PC-3 (cell line): ENCODE data around the gene TCEAL9. TPM values are rescaled to one million over a fixed set of nuclear protein-coding genes. Genes with fewer than 3 reads are reported as not detected.

ENCODE experiments used
- ATAC-seq: fragments of 200-7000 bp; cut with Tn5 transposase; 2 replicates; pipeline ENCODE4 v1.9.1; 2020; ENCODE audit warnings: mild to moderate bottlenecking, moderate library complexity
- BruUV-seq: library from RNA; stranded (reverse); fragments of 400-500 nt; replicated peaks from 2 replicates; lab custom pipeline; 2021; lab: Mats Ljungman, UMichigan
- CTCF ChIA-PET: fragments of 300-600 bp; sonication (Branson Sonifier 250); formaldehyde crosslinking; loops from one replicate; lab custom pipeline; 2022; ENCODE audit warnings: antibody characterized with exemption; lab: Charles Lee
- POLR2A ChIA-PET: fragments of 300-600 bp; sonication (Branson Sonifier 250); formaldehyde crosslinking; loops from one replicate; lab custom pipeline; 2022; ENCODE audit warnings: antibody characterized with exemption; ENCODE audit not compliant: unreplicated experiment; lab: Charles Lee
- DNase-seq: peaks from one replicate; pipeline ENCODE4 v3.0.0-alpha.2; 2015
- H2AFZ ChIP-seq: fragments of 300-600 bp; sonication (generic); 2 replicates; pipeline ENCODE4 v1.6.0; 2016; ENCODE audit warnings: antibody characterized with exemption, low read length
- H3F3A ChIP-seq: fragments of 300-600 bp; sonication (generic); one replicate; pipeline ENCODE4 v1.6.0; 2017; ENCODE audit warnings: antibody characterized with exemption, low read length, control low read depth, mild to moderate bottlenecking; ENCODE audit not compliant: unreplicated experiment
- H3K27ac ChIP-seq: fragments of 300-600 bp; sonication (generic); 2 replicates; pipeline ENCODE4 v1.5.1; 2016; ENCODE audit warnings: mild to moderate bottlenecking, low read length
- H3K27me3 ChIP-seq: fragments of 300-600 bp; sonication (generic); 2 replicates; pipeline ENCODE4 v1.6.1; 2016; ENCODE audit warnings: low read length, mixed read lengths
- H3K36me3 ChIP-seq: fragments of 300-600 bp; sonication (generic); 2 replicates; pipeline ENCODE4 v1.6.1; 2016; ENCODE audit warnings: low read depth, mixed run types, low read length, mixed read lengths
- H3K4me1 ChIP-seq: fragments of 300-600 bp; sonication (generic); 2 replicates; pipeline ENCODE4 v1.5.1; 2016; ENCODE audit warnings: low read length; ENCODE audit not compliant: insufficient read depth
- H3K4me2 ChIP-seq: fragments of 300-600 bp; sonication (generic); 2 replicates; pipeline ENCODE4 v1.6.0; 2016; ENCODE audit warnings: low read length
- H3K4me3 ChIP-seq: fragments of 300-600 bp; sonication (generic); 2 replicates; pipeline ENCODE4 v1.5.1; 2016; ENCODE audit warnings: mild to moderate bottlenecking, low read length, mixed read lengths
- H3K79me2 ChIP-seq: fragments of 300-600 bp; sonication (generic); 2 replicates; pipeline ENCODE4 v1.6.1; 2017; ENCODE audit warnings: low read length, mixed read lengths
- H3K9ac ChIP-seq: fragments of 300-600 bp; sonication (generic); 2 replicates; pipeline ENCODE4 v1.6.0; 2016; ENCODE audit warnings: mild to moderate bottlenecking, low read length
- H3K9me2 ChIP-seq: fragments of 300-600 bp; sonication (generic); replicated peaks from 2 replicates; pipeline ENCODE4 v1.6.1; 2016; ENCODE audit warnings: mixed run types, low read length, mixed read lengths
- H3K9me3 ChIP-seq: fragments of 300-600 bp; sonication (generic); 2 replicates; pipeline ENCODE4 v1.6.1; 2016; ENCODE audit warnings: low read length, mixed read lengths
- H4K20me1 ChIP-seq: fragments of 300-600 bp; sonication (generic); 2 replicates; pipeline ENCODE4 v1.6.1; 2016; ENCODE audit warnings: low read length, mixed read lengths
- EZH2 ChIP-seq: fragments of 300-600 bp; sonication (generic); IDR thresholded peaks from one replicate; pipeline ENCODE4 v1.6.1; 2017; ENCODE audit warnings: antibody characterized with exemption, mild to moderate bottlenecking, low read length; ENCODE audit not compliant: unreplicated experiment
- EZH2phosphoT487 ChIP-seq: fragments of 300-600 bp; sonication (generic); IDR thresholded peaks from 2 replicates; pipeline ENCODE4 v1.6.1; 2018; ENCODE audit warnings: mild to moderate bottlenecking, antibody characterized with exemption, low read length, borderline replicate concordance
- intact Hi-C: fragments of 100-400 bp; cut with micrococcal nuclease; formaldehyde crosslinking; loops from 2 replicates; pipeline ENCODE4 v1.9.0; 2023
- total RNA-seq: library from RNA; depleted of rRNA; stranded (reverse); fragments of >200 nt; gene quantifications from 2 replicates; pipeline ENCODE4 v1.2.3, GENCODE V29; 2014
- TF ChIP-seq, protein P1 (sequence below): fragments of 300-600 bp; sonication (generic); conservative IDR thresholded peaks from 2 replicates; pipeline ENCODE4 v1.5.1; 2017; ENCODE audit warnings: antibody characterized with exemption, low read depth, mild to moderate bottlenecking, low read length

TCEAL9 gene
- total RNA-seq, 1 experiment from 2014 or later, result 23.0 TPM

DNA sequence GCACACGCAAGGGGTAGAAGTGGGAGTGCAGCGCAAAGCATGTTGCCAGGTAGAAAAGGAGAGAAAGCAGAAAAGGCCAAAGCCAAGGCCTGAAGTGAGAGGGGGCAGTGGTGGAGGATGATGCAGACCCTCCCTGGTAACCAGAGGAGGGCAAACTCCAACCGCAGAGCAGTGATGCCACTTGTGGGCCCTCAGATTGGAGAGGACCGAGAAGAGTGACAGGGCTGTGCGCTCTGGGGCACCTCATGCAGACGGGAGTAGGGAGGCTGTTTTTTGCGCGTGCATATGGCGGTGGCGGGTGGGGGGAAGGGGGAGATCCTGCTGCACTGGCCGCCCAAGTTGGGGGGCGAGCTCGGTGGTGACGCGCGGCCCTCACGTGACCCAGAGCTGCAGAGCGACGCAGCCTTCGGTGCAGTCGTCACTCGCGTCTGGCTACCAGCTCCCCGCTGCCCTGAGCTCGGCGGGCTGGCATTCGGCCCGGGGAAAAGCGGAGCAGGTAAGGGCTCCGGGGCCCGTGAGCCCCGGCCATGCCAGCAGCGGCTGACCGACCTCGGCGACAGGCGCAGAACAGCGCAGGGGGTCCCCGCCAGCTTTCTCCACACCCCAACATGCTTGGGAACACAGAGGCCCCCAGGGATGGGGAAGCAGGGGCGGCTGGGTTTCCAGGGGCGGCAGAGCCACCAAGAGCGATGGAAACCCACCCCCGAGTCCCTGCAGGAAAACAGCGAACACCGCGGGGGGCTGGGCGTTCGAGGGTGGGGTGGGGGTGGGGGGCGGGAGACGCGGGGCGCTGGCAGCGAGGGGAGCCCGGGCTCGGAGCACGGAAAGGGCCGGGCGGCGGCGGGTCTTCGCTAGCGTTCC is 20.0 kb downstream of the TCEAL9 start, which contains the start of gene BEX3:
TSS of gene BEX3 (plus strand) at position 421 of the 861 bp plus-strand sequence. CDS start 984 bp downstream, outside the sequence.
- Histone ChIP-seq H2AFZ (peak within 1 kb of the TSS; percentile 92), H3K9ac (peak within 1 kb of the TSS; percentile 82), H3K27ac (peak within 1 kb of the TSS; percentile 32), H3K9me2 (no peaks in the 10 kb centered on the region), H4K20me1 (no peaks in the 10 kb centered on the region), H3K4me2 (peak within 1 kb of the TSS; percentile 88), H3K36me3 (no peaks in the 10 kb centered on the region), H3K27me3 (no peaks in the 10 kb centered on the region), H3K4me3 (peak within 1 kb of the TSS; percentile 82), H3F3A (no peaks in the 10 kb centered on the region), H3K79me2 (peaks cover 9% of the 10 kb centered on the region), H3K9me3 (no peaks in the 10 kb centered on the region), H3K4me1 (peaks cover 17% of the 10 kb centered on the region)
- TF ChIP-seq, protein P1, sequence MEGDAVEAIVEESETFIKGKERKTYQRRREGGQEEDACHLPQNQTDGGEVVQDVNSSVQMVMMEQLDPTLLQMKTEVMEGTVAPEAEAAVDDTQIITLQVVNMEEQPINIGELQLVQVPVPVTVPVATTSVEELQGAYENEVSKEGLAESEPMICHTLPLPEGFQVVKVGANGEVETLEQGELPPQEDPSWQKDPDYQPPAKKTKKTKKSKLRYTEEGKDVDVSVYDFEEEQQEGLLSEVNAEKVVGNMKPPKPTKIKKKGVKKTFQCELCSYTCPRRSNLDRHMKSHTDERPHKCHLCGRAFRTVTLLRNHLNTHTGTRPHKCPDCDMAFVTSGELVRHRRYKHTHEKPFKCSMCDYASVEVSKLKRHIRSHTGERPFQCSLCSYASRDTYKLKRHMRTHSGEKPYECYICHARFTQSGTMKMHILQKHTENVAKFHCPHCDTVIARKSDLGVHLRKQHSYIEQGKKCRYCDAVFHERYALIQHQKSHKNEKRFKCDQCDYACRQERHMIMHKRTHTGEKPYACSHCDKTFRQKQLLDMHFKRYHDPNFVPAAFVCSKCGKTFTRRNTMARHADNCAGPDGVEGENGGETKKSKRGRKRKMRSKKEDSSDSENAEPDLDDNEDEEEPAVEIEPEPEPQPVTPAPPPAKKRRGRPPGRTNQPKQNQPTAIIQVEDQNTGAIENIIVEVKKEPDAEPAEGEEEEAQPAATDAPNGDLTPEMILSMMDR, result no peak
- TF ChIP-seq EZH2phosphoT487 (no peak), EZH2 (no peak)
- ChIA-PET POLR2A (interaction anchor here (0.6 kb wide), 2 partner anchors 20 to 112 kb away, joined by 3 read pairs; no protein-coding TSS in a partner anchor), CTCF (no interaction called here)
- no TSS peak for BruUV-seq
- intact Hi-C loops, result no loop called here
- ATAC-seq, result peak; percentile 81
- DNase-seq, result peak; percentile 44

DNA sequence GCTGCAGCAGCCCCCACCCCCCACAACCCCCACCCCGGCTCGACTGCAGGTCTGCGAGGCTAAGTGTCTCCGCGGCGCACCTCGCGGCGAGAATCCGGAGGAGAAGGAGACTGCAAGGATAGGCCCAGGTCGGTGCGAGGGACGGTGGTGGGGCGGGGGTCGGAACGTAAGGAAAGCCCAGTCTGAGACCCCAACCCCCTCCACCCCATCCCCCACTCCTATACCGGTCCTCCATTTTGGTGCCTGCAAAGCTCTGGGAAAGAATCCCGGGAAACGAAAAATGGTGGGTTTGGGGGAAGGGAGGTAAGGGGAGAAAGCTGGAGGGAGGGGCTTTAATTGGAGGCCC is 20.6 kb downstream of the TCEAL9 start:
- Histone ChIP-seq H3F3A (no peaks in the 10 kb centered on the region), H2AFZ (peak overlapping the region; percentile 69), H3K27ac (no peak overlapping the region), H3K79me2 (peaks cover 9% of the 10 kb centered on the region), H4K20me1 (no peaks in the 10 kb centered on the region), H3K4me1 (peaks cover 17% of the 10 kb centered on the region), H3K9me3 (no peaks in the 10 kb centered on the region), H3K9ac (peak overlapping the region; percentile 82), H3K9me2 (no peaks in the 10 kb centered on the region), H3K4me2 (peak overlapping the region; percentile 88), H3K36me3 (no peaks in the 10 kb centered on the region), H3K27me3 (no peaks in the 10 kb centered on the region), H3K4me3 (peak overlapping the region; percentile 82)
- peak; percentile 29 for DNase-seq
- ChIA-PET POLR2A (interaction anchor here (0.6 kb wide), 1 partner anchor 111 kb away, joined by 3 read pairs; no protein-coding TSS in a partner anchor), CTCF (interaction anchor here (1.0 kb wide), 1 partner anchor 310 kb away, joined by 3 read pairs; no protein-coding TSS in a partner anchor)
- no TSS peak for BruUV-seq
- peak; percentile 32 for ATAC-seq
- intact Hi-C loops, result no loop called here
- TF ChIP-seq EZH2 (no peak), EZH2phosphoT487 (no peak)
- TF ChIP-seq, protein P1, result no peak
